Spleen (tissue), 7 donors: ENCODE measurements around the gene EMC10.
"Not testable (repeated sequence)": the region's sequence is repeated elsewhere in the genome, so short reads cannot be mapped to it uniquely, and the experiment has no call there.

ENCODE experiments used
- CTCF ChIP-seq, 11 experiments: fragments of 200-600 bp in 7 of 11; fragments of 450-650 bp in 4 of 11; sonication (generic) in 4 of 11; IDR thresholded peaks in 8 of 11; conservative IDR thresholded peaks in 3 of 11; 1 replicate in 7 of 11; 2 replicates in 4 of 11; pipeline versions ENCODE4 v1.4.0 to v1.8.0; 2016 to 2021; ENCODE audit warnings: antibody characterized with exemption in 11 of 11, inconsistent platforms in 4 of 11, mild to moderate bottlenecking in 1 of 11
- POLR2A ChIP-seq, 3 donors: fragments of 450-650 bp; IDR thresholded peaks; one replicate each; pipeline ENCODE4 v1.5.1; 2017; ENCODE audit warnings: antibody characterized with exemption in 3 of 3, mild to moderate bottlenecking in 1 of 3
- donor health status: DM: no; HTN: no; CAD: no; lungs with moderate emphysema.
- donor health status: DM: no; HTN: no; CAD: no.
- donor health status: DM: no; HTN: no; CAD: no.

DNA sequence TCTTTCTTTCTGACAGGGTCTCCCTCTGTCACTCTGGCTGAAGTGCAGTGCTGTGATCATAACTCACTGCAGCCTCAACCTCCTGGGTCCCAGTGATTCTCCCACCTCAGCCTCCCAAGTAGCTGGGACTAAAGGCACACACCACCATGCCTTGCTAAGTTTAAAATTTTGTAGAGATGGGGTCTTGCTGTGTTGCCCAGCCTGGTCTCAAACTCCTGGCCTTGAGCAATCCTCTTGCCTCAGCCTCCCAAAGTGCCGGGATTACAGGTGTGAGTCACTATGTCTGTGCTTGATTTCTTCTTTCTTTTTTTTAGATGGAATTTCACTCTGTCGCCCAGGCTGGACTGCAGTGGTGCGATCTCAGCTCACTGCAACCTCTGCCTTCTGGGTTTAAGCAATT lies 51.7 kb downstream of the EMC10 start:
- not testable (repeated sequence) for TF ChIP-seq CTCF (IDR thresholded peaks at IDR 0.05 in 8 of 11, conservative IDR thresholded peaks at IDR 0.05 in 3 of 11); POLR2A (IDR thresholded peaks at IDR 0.05)
